Upper lobe of left lung (tissue), 6 donors: Measurements from ENCODE around the gene BANP. TPM values are rescaled to one million over a fixed set of nuclear protein-coding genes. Genes with fewer than 3 reads are reported as not detected.
A peak's percentile ranks its signal among the peaks of the same experiment; 100 is the strongest.
"Not testable (repeated sequence)": the region's sequence is repeated elsewhere in the genome, so short reads cannot be mapped to it uniquely, and the experiment has no call there.

ENCODE experiments used
- ATAC-seq, 2 donors: fragments of 200-7000 bp; cut with Tn5 transposase; one replicate each; pipeline ENCODE4 v1.9.1; 2022; ENCODE audit warnings: mild to moderate bottlenecking in 2 of 2, moderate library complexity in 2 of 2; ENCODE audit not compliant: low FRiP score in 2 of 2
- DNase-seq, 2 donors: peaks; one replicate each; pipeline ENCODE4 v3.0.0-alpha.2; 2019 to 2020
- H3K27ac ChIP-seq, 4 donors: fragments of 200-600 bp; sonication (generic); one replicate each; pipeline ENCODE4 v1.5.1; 2016 to 2019
- H3K27me3 ChIP-seq, 4 donors: fragments of 200-600 bp; sonication (generic); one replicate each; pipeline ENCODE4 v1.5.1; 2017 to 2019
- H3K36me3 ChIP-seq, 4 donors: fragments of 200-600 bp; sonication (generic); one replicate each; pipeline ENCODE4 v1.5.1; 2016 to 2019
- H3K4me1 ChIP-seq, 4 donors: fragments of 200-600 bp; sonication (generic); one replicate each; pipeline ENCODE4 v1.5.1; 2018 to 2019
- H3K4me3 ChIP-seq, 4 donors: fragments of 200-600 bp; sonication (generic); one replicate each; pipeline ENCODE4 v1.5.1; 2017 to 2019; ENCODE audit warnings: mild to moderate bottlenecking in 2 of 4, moderate library complexity in 1 of 4
- H3K9me3 ChIP-seq, 4 donors: fragments of 200-600 bp; sonication (generic); one replicate each; pipeline ENCODE4 v1.5.1; 2018 to 2019
- CTCF ChIP-seq, 6 experiments: fragments of 450-650 bp in 4 of 6; fragments of 200-600 bp in 2 of 6; sonication (generic) in 2 of 6; IDR thresholded peaks; one replicate each; pipeline ENCODE4 v1.5.1; 2016 to 2019; ENCODE audit warnings: antibody characterized with exemption in 6 of 6
- EP300 ChIP-seq, 4 donors: sonication (generic); formaldehyde crosslinking; IDR thresholded peaks; one replicate each; pipeline ENCODE4 v1.5.1; 2017; ENCODE audit warnings: antibody characterized with exemption in 4 of 4, control low read depth in 2 of 4
- POLR2A ChIP-seq, 4 donors: fragments of 450-650 bp; IDR thresholded peaks; one replicate each; pipeline ENCODE4 v1.5.1; 2016 to 2017; ENCODE audit warnings: antibody characterized with exemption in 4 of 4, mild to moderate bottlenecking in 2 of 4
- POLR2AphosphoS5 ChIP-seq, 2 donors: sonication (generic); formaldehyde crosslinking; IDR thresholded peaks; one replicate each; pipeline ENCODE4 v1.5.1; 2017; ENCODE audit warnings: antibody characterized with exemption in 2 of 2
- WGBS, 2 donors: methylation state at CpG; one replicate each; pipeline ENCODE4 v1.1.5; 2017 to 2018; 5-methylcytosine and 5-hydroxymethylcytosine counted together
- total RNA-seq, 6 donors: library from RNA; depleted of rRNA in 4 of 6; stranded (reverse); fragments of >200 nt in 4 of 6; gene quantifications; one replicate each; pipeline versions ENCODE4 v1.1.0 to v1.2.1, GENCODE V29; 2016 to 2021
- donor health status: DM: no; HTN: no; CAD: no; lungs with moderate emphysema.
- donor health status: DM: no; HTN: yes; CAD: no; lungs with severe emphysema.

The BANP gene
- total RNA-seq, 6 donors from 2014 or later: 15.2 to 47.1 (median 24.4) TPM

GRCh38 chr16:88022076-88023042 lies 71.1 kb downstream of the BANP start:
- ATAC-seq: no peak
- DNase-seq: no peak

GRCh38 chr16:88023366-88023765 lies 72.1 kb downstream of the BANP start:
- Histone ChIP-seq H3K36me3 (peaks cover 5 to 42% (median 25%) of the 10 kb centered on the region in 4 donors), H3K27me3 (no peaks in the 10 kb centered on the region)
- no peak for DNase-seq

More at GRCh38 chr16:88022076-88023042, 71.1 kb downstream of the BANP start:
- Histone ChIP-seq H3K27ac (no peak overlapping the region), H3K36me3 (peaks cover 0 to 39% (median 21%) of the 10 kb centered on the region in 4 donors), H3K4me3 (no peak overlapping the region), H3K4me1 (peaks cover 3 to 14% (median 11%) of the 10 kb centered on the region in 4 donors), H3K9me3 (no peaks in the 10 kb centered on the region), H3K27me3 (no peaks in the 10 kb centered on the region)
- 91 to 93% methylated on average over 15 to 22 of the region's 23 CpGs for WGBS, 2 donors
- no peak for TF ChIP-seq CTCF (IDR thresholded peaks at IDR 0.05)
- TF ChIP-seq EP300 (IDR thresholded peaks at IDR 0.05): no peak
- no peak for TF ChIP-seq POLR2AphosphoS5 (IDR thresholded peaks at IDR 0.05)
- no peak for TF ChIP-seq POLR2A (IDR thresholded peaks at IDR 0.05)

GRCh38 chr16:88023786-88024185 lies 72.6 kb downstream of the BANP start:
- no peak for ATAC-seq
- Histone ChIP-seq H3K27ac (no peak overlapping the region), H3K4me3 (no peak overlapping the region), H3K4me1 (peaks cover 3 to 14% (median 11%) of the 10 kb centered on the region in 4 donors), H3K9me3 (no peaks in the 10 kb centered on the region), H3K36me3 (peaks cover 5 to 39% (median 23%) of the 10 kb centered on the region in 4 donors), H3K27me3 (no peaks in the 10 kb centered on the region)
- 96 to 99% methylated on average over 8 to 16 of the region's 16 CpGs for WGBS, 2 donors
- TF ChIP-seq CTCF (IDR thresholded peaks at IDR 0.05) (no peak), POLR2AphosphoS5 (IDR thresholded peaks at IDR 0.05) (no peak), POLR2A (IDR thresholded peaks at IDR 0.05) (no peak), EP300 (IDR thresholded peaks at IDR 0.05) (no peak)
- DNase-seq: no peak

More at GRCh38 chr16:88023366-88023765, 72.1 kb downstream of the BANP start:
- Histone ChIP-seq H3K27ac (no peak overlapping the region), H3K4me3 (no peak overlapping the region), H3K9me3 (no peaks in the 10 kb centered on the region), H3K4me1 (peaks cover 3 to 14% (median 11%) of the 10 kb centered on the region in 4 donors)
- 89 to 91% methylated on average over 11 to 12 of the region's 12 CpGs for WGBS, 2 donors
- ATAC-seq: no peak
- TF ChIP-seq POLR2AphosphoS5 (IDR thresholded peaks at IDR 0.05) (no peak), EP300 (IDR thresholded peaks at IDR 0.05) (no peak), POLR2A (IDR thresholded peaks at IDR 0.05) (no peak), CTCF (IDR thresholded peaks at IDR 0.05) (no peak)

- Histone ChIP-seq H3K4me1 (peaks cover 3 to 14% (median 11%) of the 10 kb centered on the region in 4 donors), H3K36me3 (peaks cover 5 to 35% (median 20%) of the 10 kb centered on the region in 4 donors)
- not testable (repeated sequence) for H3K27me3 ChIP-seq, H3K4me3 ChIP-seq, DNase-seq, H3K9me3 ChIP-seq, H3K27ac ChIP-seq
- peak in 1 of 2 donors; percentile 74 for ATAC-seq
- peak in 3 of 6 experiments; percentile 27 to 31 (median 28) for TF ChIP-seq CTCF (IDR thresholded peaks at IDR 0.05)
- 74 to 75% methylated on average over 20 to 21 of the region's 21 CpGs for WGBS, 2 donors
Observed at GRCh38 chr16:88024491-88025085, 73.4 kb downstream of the BANP start.
